Measurements from ENCODE around the gene BCKDK.
A peak's percentile ranks its signal among the peaks of the same experiment; 100 is the strongest.

The BCKDK gene

DNA sequence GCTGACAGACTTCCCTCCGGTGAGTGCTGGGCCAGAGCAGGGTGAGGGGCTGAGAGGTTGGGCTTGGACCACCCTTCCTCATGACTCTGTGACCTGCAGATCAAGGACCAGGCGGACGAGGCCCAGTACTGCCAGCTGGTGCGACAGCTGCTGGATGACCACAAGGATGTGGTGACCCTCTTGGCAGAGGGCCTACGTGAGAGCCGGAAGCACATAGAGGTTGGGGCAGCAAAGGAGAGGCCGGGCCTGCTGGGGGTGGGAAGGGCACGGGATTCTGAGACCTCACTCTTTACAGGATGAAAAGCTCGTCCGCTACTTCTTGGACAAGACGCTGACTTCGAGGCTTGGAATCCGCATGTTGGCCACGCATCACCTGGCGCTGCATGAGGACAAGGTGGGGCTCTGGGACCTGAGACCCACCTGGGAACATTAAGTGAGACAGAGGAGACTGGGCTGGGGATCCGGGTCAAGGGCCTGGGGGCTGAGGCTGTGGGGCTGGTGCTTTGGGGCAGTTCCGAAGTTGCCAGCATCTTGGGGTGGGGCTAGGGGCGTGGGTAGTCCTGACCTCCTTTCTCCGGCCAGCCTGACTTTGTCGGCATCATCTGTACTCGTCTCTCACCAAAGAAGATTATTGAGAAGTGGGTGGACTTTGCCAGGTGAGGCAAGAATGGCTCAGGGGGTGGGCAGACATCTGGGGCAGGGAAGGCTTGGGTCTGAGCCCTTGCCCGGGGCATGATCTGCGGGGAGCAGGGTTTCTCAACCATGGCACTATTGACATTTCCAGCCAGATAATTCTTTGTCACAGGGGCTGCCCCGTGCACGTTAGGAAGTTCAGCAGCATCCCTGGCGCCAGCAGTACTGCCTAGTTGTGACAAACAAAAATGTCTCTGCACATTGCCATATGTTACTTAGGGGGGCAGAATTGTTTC, 2.2 kb downstream of the BCKDK start:
- DNase-seq (ENCODE audit: extremely low spot score) = no peak
- TF ChIP-seq BHLHE40 (IDR thresholded peaks at IDR 0.05; ENCODE audit: borderline replicate concordance) = no peak
- no peak for TF ChIP-seq FOXK2 (IDR thresholded peaks at IDR 0.05)
- TF ChIP-seq LEF1 (IDR thresholded peaks at IDR 0.05; ENCODE audit: borderline replicate concordance) = no peak
- no peak for TF ChIP-seq ARNT (IDR thresholded peaks at IDR 0.05)
- TF ChIP-seq TARDBP (IDR thresholded peaks at IDR 0.05) = no peak
- TF ChIP-seq HDGF (IDR thresholded peaks at IDR 0.05; ENCODE audit: borderline replicate concordance) = no peak
- TF ChIP-seq FOXM1 (IDR thresholded peaks at IDR 0.05; ENCODE audit: borderline replicate concordance) = no peak
- no peak for TF ChIP-seq FOXA1 (IDR thresholded peaks at IDR 0.05)
- no peak for TF ChIP-seq CTBP1 (IDR thresholded peaks at IDR 0.05; ENCODE audit: borderline replicate concordance)
- TF ChIP-seq L3MBTL2 (conservative IDR thresholded peaks at IDR 0.05) = no peak
- TF ChIP-seq ELF4 (IDR thresholded peaks at IDR 0.05) = no peak
- POLR2A ChIA-PET = no interaction called here
- CTCF ChIA-PET = no interaction called here

DNA sequence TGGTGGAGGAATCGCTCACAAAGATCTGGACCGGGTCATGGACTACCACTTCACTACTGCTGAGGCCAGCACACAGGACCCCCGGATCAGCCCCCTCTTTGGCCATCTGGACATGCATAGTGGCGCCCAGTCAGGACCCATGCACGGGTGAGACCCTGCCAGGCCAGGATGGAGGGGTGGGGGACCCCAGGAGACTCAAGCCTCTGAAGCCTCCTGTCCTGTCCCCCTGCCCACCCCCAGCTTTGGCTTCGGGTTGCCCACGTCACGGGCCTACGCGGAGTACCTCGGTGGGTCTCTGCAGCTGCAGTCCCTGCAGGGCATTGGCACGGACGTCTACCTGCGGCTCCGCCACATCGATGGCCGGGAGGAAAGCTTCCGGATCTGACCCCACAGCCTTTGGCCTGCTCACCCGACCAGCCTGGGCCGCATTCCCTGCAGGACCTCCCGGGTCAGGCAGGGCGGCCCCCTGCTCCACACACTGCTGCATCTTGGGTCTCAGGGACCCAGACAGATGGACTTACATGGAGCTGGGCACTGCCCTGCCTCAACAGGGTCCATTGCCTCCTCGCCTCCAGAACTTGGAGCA, 3.8 kb downstream of the BCKDK start:
- no peak for DNase-seq (ENCODE audit: extremely low spot score)
- POLR2A ChIA-PET = interaction anchor here (0.7 to 1.2 kb wide), 2 partner anchors 10 to 68 kb away, joined by 4 read pairs; partner anchors contain the start of gene FUS
- CTCF ChIA-PET = interaction anchor here (0.5 kb wide), 1 partner anchor 1038 kb away, joined by 3 read pairs; no protein-coding TSS in a partner anchor
- no peak for TF ChIP-seq ARNT (IDR thresholded peaks at IDR 0.05)

DNA sequence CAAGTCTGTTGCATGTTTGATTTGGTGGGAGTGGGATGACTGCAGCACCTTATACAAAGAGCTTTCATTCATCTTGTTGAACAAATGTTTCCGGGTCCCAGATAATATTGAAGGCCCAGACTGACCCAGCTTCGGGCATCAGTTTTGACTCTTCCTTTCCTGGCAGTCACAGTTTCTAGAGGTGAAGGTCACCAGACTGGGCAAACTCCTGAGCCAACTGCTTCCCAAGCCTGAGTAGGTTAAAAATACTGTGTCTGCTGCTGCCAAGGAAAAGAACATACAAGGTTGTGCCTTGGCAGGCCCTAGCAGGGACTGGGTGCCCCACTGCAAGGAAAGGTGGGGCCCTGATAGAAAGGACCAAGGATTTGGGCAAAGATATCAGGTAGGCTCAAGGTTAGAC, 4.5 kb downstream of the BCKDK start:
- no peak for DNase-seq (ENCODE audit: extremely low spot score)
- TF ChIP-seq SP1 (IDR thresholded peaks at IDR 0.05) (no peak), LEF1 (IDR thresholded peaks at IDR 0.05; ENCODE audit: borderline replicate concordance) (no peak), ARNT (IDR thresholded peaks at IDR 0.05) (no peak), NFRKB (IDR thresholded peaks at IDR 0.05) (no peak), ELF4 (IDR thresholded peaks at IDR 0.05) (no peak), TARDBP (IDR thresholded peaks at IDR 0.05) (no peak), HDGF (IDR thresholded peaks at IDR 0.05; ENCODE audit: borderline replicate concordance) (no peak), ZNF384 (IDR thresholded peaks at IDR 0.05) (no peak), FOXK2 (IDR thresholded peaks at IDR 0.05) (no peak), CTBP1 (IDR thresholded peaks at IDR 0.05; ENCODE audit: borderline replicate concordance) (no peak), BHLHE40 (IDR thresholded peaks at IDR 0.05; ENCODE audit: borderline replicate concordance) (no peak), L3MBTL2 (conservative IDR thresholded peaks at IDR 0.05) (no peak)
- TF ChIP-seq, protein P1, sequence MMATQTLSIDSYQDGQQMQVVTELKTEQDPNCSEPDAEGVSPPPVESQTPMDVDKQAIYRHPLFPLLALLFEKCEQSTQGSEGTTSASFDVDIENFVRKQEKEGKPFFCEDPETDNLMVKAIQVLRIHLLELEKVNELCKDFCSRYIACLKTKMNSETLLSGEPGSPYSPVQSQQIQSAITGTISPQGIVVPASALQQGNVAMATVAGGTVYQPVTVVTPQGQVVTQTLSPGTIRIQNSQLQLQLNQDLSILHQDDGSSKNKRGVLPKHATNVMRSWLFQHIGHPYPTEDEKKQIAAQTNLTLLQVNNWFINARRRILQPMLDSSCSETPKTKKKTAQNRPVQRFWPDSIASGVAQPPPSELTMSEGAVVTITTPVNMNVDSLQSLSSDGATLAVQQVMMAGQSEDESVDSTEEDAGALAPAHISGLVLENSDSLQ (IDR thresholded peaks at IDR 0.05) = no peak
- POLR2A ChIA-PET = no interaction called here
- CTCF ChIA-PET = no interaction called here

DNA sequence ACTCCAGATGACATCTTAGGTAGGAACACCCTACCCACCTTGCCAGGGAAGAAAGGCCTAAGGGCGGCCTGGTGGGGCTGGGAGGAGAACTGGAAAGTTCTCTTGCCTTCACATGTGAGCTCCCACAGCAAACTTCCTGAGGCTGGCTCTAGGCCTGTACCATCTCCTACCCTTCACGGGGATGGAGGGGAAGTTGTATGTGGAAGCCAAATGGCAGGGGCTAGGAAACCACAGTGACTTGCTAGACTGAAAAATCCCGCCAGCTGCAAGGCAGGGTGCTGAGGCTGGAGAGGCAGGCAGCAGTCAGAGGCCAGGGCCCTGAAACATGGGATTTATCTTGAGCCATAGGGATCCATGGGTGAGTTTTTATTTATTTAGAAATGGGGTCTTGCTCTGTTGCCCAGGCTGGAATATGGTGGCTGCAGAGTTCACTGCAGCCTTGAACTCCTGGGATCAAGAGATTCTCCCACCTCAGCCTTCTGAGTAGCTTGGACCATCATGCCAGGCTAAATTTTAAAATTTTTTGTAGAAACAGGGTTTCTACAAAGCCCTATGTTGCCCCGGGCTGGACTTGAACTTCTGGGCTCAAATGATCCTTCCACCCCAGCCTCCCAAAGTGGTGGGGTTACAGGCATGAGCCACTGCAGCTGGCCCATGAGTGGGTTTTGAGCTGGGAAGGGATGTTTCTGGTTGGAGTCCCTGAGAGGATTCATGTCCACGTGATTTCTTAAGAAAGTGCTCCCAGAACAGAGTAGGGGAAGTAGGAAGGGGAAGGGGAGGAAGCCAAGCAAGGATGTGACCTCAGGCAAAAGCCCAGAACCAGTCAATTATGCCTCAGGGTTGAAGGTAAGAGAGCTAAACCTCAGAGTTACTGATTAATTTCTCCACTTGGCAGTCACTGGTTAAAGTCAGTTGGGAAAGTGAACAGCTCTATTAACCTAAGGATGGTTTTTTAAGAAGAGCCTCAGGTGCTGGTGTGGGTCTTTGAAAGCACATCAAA, 5.2 kb downstream of the BCKDK start:
- no peak for DNase-seq (ENCODE audit: extremely low spot score)
- ChIA-PET POLR2A (no interaction called here), CTCF (no interaction called here)
- TF ChIP-seq LEF1 (IDR thresholded peaks at IDR 0.05; ENCODE audit: borderline replicate concordance) = no peak
- TF ChIP-seq TARDBP (IDR thresholded peaks at IDR 0.05) = no peak
- no peak for TF ChIP-seq NFRKB (IDR thresholded peaks at IDR 0.05)
- no peak for TF ChIP-seq HDGF (IDR thresholded peaks at IDR 0.05; ENCODE audit: borderline replicate concordance)
- no peak for TF ChIP-seq ELF4 (IDR thresholded peaks at IDR 0.05)
- TF ChIP-seq FOXA1 (IDR thresholded peaks at IDR 0.05) = no peak
- TF ChIP-seq, protein P1 (IDR thresholded peaks at IDR 0.05) = no peak
- no peak for TF ChIP-seq ARNT (IDR thresholded peaks at IDR 0.05)
- no peak for TF ChIP-seq SUZ12 (IDR thresholded peaks at IDR 0.05)
- TF ChIP-seq CTBP1 (IDR thresholded peaks at IDR 0.05; ENCODE audit: borderline replicate concordance) = no peak
- TF ChIP-seq L3MBTL2 (conservative IDR thresholded peaks at IDR 0.05) = no peak
- no peak for TF ChIP-seq ZNF384 (IDR thresholded peaks at IDR 0.05)
- TF ChIP-seq FOXM1 (IDR thresholded peaks at IDR 0.05; ENCODE audit: borderline replicate concordance) = no peak
- TF ChIP-seq BHLHE40 (IDR thresholded peaks at IDR 0.05; ENCODE audit: borderline replicate concordance) = no peak
- TF ChIP-seq SP1 (IDR thresholded peaks at IDR 0.05) = no peak
- no peak for TF ChIP-seq FOXK2 (IDR thresholded peaks at IDR 0.05)

DNA sequence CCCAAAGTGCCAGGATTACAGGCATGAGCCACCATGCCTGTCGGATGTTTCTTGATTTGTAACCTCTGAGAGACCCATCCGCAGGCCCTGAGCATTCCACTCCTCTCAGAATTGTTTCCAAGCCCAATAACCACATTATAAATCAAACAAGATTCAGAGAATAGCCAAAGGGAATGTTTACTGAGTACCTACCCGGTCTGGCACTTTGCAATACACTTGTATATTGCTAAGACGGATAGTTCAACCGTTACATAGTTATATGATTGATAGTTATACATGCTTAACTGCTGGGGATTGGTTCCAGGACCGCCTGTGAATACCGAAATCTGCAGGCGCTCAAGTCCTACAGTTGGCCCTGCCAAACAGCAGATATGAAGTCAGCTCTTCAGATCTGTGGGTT, 6.3 kb downstream of the BCKDK start:
- POLR2A ChIA-PET = no interaction called here
- CTCF ChIA-PET = no interaction called here
- TF ChIP-seq, protein P1 (IDR thresholded peaks at IDR 0.05) = peak; percentile 3; the same call in 1 of the 2 replicates
- no peak for TF ChIP-seq SUZ12 (IDR thresholded peaks at IDR 0.05)
- no peak for DNase-seq (ENCODE audit: extremely low spot score)

Data from HEK293T (cell line).